ENCODE results near the gene TM9SF2.

GRCh38 chr13:99467764-99468163 is 33.5 kb upstream of the TM9SF2 start:
- TF ChIP-seq CTCF (conservative IDR thresholded peaks at IDR 0.05 in 1 of 2, IDR thresholded peaks at IDR 0.05 in 1 of 2; ENCODE audit: extremely low read depth in 1 of 2, insufficient read depth in 1 of 2, low read depth in 1 of 2, low read length in 2 of 2): no peak
- no peak for TF ChIP-seq EZH2 (IDR thresholded peaks at IDR 0.05; ENCODE audit: borderline replicate concordance, low read length)

All from mammary epithelial cell (primary cell).